Muscle of leg (tissue), 11 donors: ENCODE measurements around the gene CMIP. TPM values are rescaled to one million over a fixed set of nuclear protein-coding genes. Genes with fewer than 3 reads are reported as not detected.
"Not testable (repeated sequence)": the region's sequence is repeated elsewhere in the genome, so short reads cannot be mapped to it uniquely, and the experiment has no call there.

Experiments used
- DNase-seq: peaks from one replicate; pipeline ENCODE4 v3.0.0; 2013
- H3K27ac ChIP-seq: one replicate; pipeline ENCODE4 v1.5.1; 2013; ENCODE audit warnings: mild to moderate bottlenecking, low read length, control low read depth
- H3K27me3 ChIP-seq: one replicate; pipeline ENCODE4 v1.6.1; 2013; ENCODE audit warnings: low read length; ENCODE audit not compliant: control insufficient read depth, insufficient read depth
- H3K36me3 ChIP-seq: one replicate; pipeline ENCODE4 v1.6.1; 2013; ENCODE audit warnings: low read length; ENCODE audit not compliant: control insufficient read depth, insufficient read depth
- H3K4me1 ChIP-seq: one replicate; pipeline ENCODE4 v1.6.1; 2013; ENCODE audit warnings: low read length; ENCODE audit not compliant: control insufficient read depth, insufficient read depth
- H3K4me3 ChIP-seq: one replicate; pipeline ENCODE4 v1.5.1; 2013; ENCODE audit warnings: low read length, control low read depth
- H3K9me3 ChIP-seq: replicated peaks from 2 replicates; pipeline ENCODE4 v1.6.1; 2013; ENCODE audit warnings: low read depth, low read length; ENCODE audit not compliant: control insufficient read depth
- WGBS: methylation state at CpG from one replicate; pipeline ENCODE4 v1.1.5; 2013; ENCODE audit warnings: missing lambda C conversion rate; ENCODE audit not compliant: insufficient coverage; 5-methylcytosine and 5-hydroxymethylcytosine counted together
- polyA plus RNA-seq, 8 donors: library from polyadenylated mRNA; unstranded; fragments of 120-200 nt; gene quantifications; one replicate each; pipeline versions ENCODE4 v1.2.1 to v1.2.3, GENCODE V29; 2013; ENCODE audit warnings: inconsistent platforms in 1 of 8, low replicate concordance in 1 of 8; ENCODE audit not compliant: insufficient read length in 8 of 8, insufficient read depth in 1 of 8
- total RNA-seq: library from RNA; stranded (reverse); fragments of 120-200 nt; gene quantifications from one replicate; pipeline ENCODE4 v1.2.4, GENCODE V29; 2013

The CMIP gene
- total and polyA plus RNA-seq, 9 donors = 5.5 to 24.3 (median 18.8) TPM

GRCh38 chr16:81403601-81404391 lies 40.8 kb upstream of the CMIP start:
- Histone ChIP-seq H3K36me3 (no peaks in the 10 kb centered on the region), H3K9me3 (peaks cover 6% of the 10 kb centered on the region), H3K4me1 (peaks cover 9% of the 10 kb centered on the region), H3K27me3 (no peaks in the 10 kb centered on the region), H3K4me3 (peak overlapping the region; percentile 20), H3K27ac (no peak overlapping the region)
- 24% methylated on average over 32 of the region's 37 CpGs for WGBS
- DNase-seq = peak; percentile 79

- H3K9me3 ChIP-seq, DNase-seq, H3K27me3 ChIP-seq, H3K36me3 ChIP-seq, H3K4me3 ChIP-seq, H3K4me1 ChIP-seq, H3K27ac ChIP-seq: not testable (repeated sequence)
- WGBS = no CpG with 5 or more reads among the region's 2 CpGs
These were observed 39.6 kb upstream of the CMIP start for GRCh38 chr16:81405002-81405401.

GRCh38 chr16:81405702-81406113 lies 38.9 kb upstream of the CMIP start:
- H3K4me1 ChIP-seq = peaks cover 9% of the 10 kb centered on the region
- H3K27ac ChIP-seq = no peak overlapping the region
- 63% methylated on average over 8 of the region's 11 CpGs for whole genome bisulfite sequencing
- DNase-seq = no peak
- no peaks in the 10 kb centered on the region for H3K36me3 ChIP-seq
- no peak overlapping the region for H3K4me3 ChIP-seq
- no peaks in the 10 kb centered on the region for H3K9me3 ChIP-seq
- no peaks in the 10 kb centered on the region for H3K27me3 ChIP-seq

- DNase-seq = no peak
- no peak overlapping the region for H3K4me3 ChIP-seq
- no peaks in the 10 kb centered on the region for H3K9me3 ChIP-seq
- H3K4me1 ChIP-seq = peaks cover 9% of the 10 kb centered on the region
- peaks cover 2% of the 10 kb centered on the region for H3K27me3 ChIP-seq
- no peak overlapping the region for H3K27ac ChIP-seq
- H3K36me3 ChIP-seq = no peaks in the 10 kb centered on the region
- 88% methylated on average over 7 of the region's 9 CpGs for WGBS
These were observed 36.1 kb upstream of the CMIP start for GRCh38 chr16:81408409-81408950.

- Histone ChIP-seq H3K4me1 (peaks cover 3% of the 10 kb centered on the region), H3K9me3 (no peaks in the 10 kb centered on the region), H3K27ac (no peak overlapping the region), H3K4me3 (no peak overlapping the region), H3K36me3 (no peaks in the 10 kb centered on the region), H3K27me3 (peaks cover 2% of the 10 kb centered on the region)
- 60% methylated on average over 12 of the region's 13 CpGs for WGBS
- DNase-seq = no peak
These were observed 35.5 kb upstream of the CMIP start for GRCh38 chr16:81409016-81409556.

- 49% methylated on average over 3 of the region's 10 CpGs for WGBS
- Histone ChIP-seq H3K27me3 (peaks cover 2% of the 10 kb centered on the region), H3K9me3 (no peaks in the 10 kb centered on the region), H3K27ac (no peak overlapping the region), H3K36me3 (no peaks in the 10 kb centered on the region), H3K4me1 (peaks cover 3% of the 10 kb centered on the region), H3K4me3 (no peak overlapping the region)
- DNase-seq = no peak
These were observed 33.8 kb upstream of the CMIP start for GRCh38 chr16:81410643-81411293.

- 70% methylated on average over 11 of the region's 11 CpGs for WGBS
These were observed 31.2 kb upstream of the CMIP start for GRCh38 chr16:81413245-81413990.

DNA sequence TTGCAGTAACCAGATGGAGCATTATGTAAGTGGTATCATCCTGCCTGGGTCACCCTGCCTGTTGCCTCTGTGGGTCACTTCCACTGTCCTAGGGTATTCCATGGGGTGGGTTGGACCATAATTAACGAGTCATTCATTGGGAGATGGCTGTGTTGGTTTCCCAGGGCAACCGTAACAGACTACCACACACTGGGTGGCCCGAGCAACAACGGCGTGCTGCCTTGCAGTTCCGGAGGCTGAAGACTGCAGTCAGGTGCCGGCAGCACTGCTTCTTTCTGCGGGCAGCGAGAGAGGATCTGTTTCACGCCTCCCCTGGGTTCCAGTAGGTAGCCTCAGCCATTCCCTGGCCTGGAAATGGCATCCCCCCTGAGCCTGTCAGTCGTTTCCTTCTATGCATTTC lies 28.9 kb upstream of the CMIP start:
- DNase-seq = no peak
- H3K27me3 ChIP-seq = peaks cover 1% of the 10 kb centered on the region
- WGBS = 50% methylated on average over 11 of the region's 11 CpGs
- H3K4me3 ChIP-seq = no peak overlapping the region
- H3K27ac ChIP-seq = no peak overlapping the region
- H3K4me1 ChIP-seq = peaks cover 3% of the 10 kb centered on the region
- no peaks in the 10 kb centered on the region for H3K36me3 ChIP-seq
- H3K9me3 ChIP-seq = no peaks in the 10 kb centered on the region

More at GRCh38 chr16:81413245-81413990, 31.2 kb upstream of the CMIP start:
- Histone ChIP-seq H3K4me3 (no peak overlapping the region), H3K36me3 (no peaks in the 10 kb centered on the region), H3K27ac (no peak overlapping the region), H3K27me3 (peaks cover 2% of the 10 kb centered on the region), H3K4me1 (peaks cover 3% of the 10 kb centered on the region), H3K9me3 (no peaks in the 10 kb centered on the region)
- DNase-seq = no peak

GRCh38 chr16:81416749-81417148 lies 27.9 kb upstream of the CMIP start:
- no peak overlapping the region for H3K27ac ChIP-seq

More at GRCh38 chr16:81416749-81417148, 27.9 kb upstream of the CMIP start:
- no peak for DNase-seq
- H3K9me3 ChIP-seq = peaks cover 3% of the 10 kb centered on the region
- no peaks in the 10 kb centered on the region for H3K4me1 ChIP-seq
- H3K4me3 ChIP-seq = no peak overlapping the region
- 61% methylated on average over 7 of the region's 8 CpGs for WGBS
- H3K27me3 ChIP-seq = no peaks in the 10 kb centered on the region
- no peaks in the 10 kb centered on the region for H3K36me3 ChIP-seq
